Hematopoietic multipotent progenitor cell treated with erythropoietin and hydrocortisone succinate and interleukin-3 and kit ligand, for 4 days (in vitro differentiated cells): ENCODE data around the gene GTF2A1.
"Not testable (repeated sequence)": the region's sequence is repeated elsewhere in the genome, so short reads cannot be mapped to it uniquely, and the experiment has no call there.

Experiments used
- DNase-seq: peaks from one replicate; pipeline ENCODE4 v3.0.0-alpha.2; 2015

GTF2A1 gene

GRCh38 chr14:81224222-81224621, 3.5 kb upstream of the GTF2A1 start:
- no peak for DNase-seq

- not testable (repeated sequence) for DNase-seq
Measured at GRCh38 chr14:81223788-81224187, 3.0 kb upstream of the GTF2A1 start.

GRCh38 chr14:81222691-81223090, 1.9 kb upstream of the GTF2A1 start:
- no peak for DNase-seq

- no peak for DNase-seq
Measured at GRCh38 chr14:81222126-81222525, 1.4 kb upstream of the GTF2A1 start.

- DNase-seq: no peak
Measured at GRCh38 chr14:81221579-81222102, 882 bp upstream of the GTF2A1 start.

- DNase-seq: no peak
Measured at GRCh38 chr14:81220580-81220829, 254 bp downstream of the GTF2A1 start.

GRCh38 chr14:81219759-81220579, 790 bp downstream of the GTF2A1 start:
- peak; percentile 76 for DNase-seq

GRCh38 chr14:81219210-81219758, 1.5 kb downstream of the GTF2A1 start:
- peak; percentile 99 for DNase-seq

- peak; percentile 82 for DNase-seq
Measured at GRCh38 chr14:81211844-81212243, 8.9 kb downstream of the GTF2A1 start.

- DNase-seq: peak; percentile 40
Measured at GRCh38 chr14:81209167-81209836, 11.5 kb downstream of the GTF2A1 start.

- DNase-seq: peak; percentile 65
Measured at GRCh38 chr14:81208489-81208888, 12.3 kb downstream of the GTF2A1 start.

- no peak for DNase-seq
Measured at GRCh38 chr14:81206115-81206514, 14.6 kb downstream of the GTF2A1 start.

- peak; percentile 40 for DNase-seq
Measured at GRCh38 chr14:81205639-81206038, 15.1 kb downstream of the GTF2A1 start.

- peak; percentile 74 for DNase-seq
Measured at GRCh38 chr14:81200054-81200453, 20.7 kb downstream of the GTF2A1 start.

GRCh38 chr14:81199084-81199483, 21.7 kb downstream of the GTF2A1 start:
- DNase-seq: no peak

- DNase-seq: no peak
Measured at GRCh38 chr14:81198651-81199050, 22.1 kb downstream of the GTF2A1 start.

GRCh38 chr14:81193924-81194633, 26.7 kb downstream of the GTF2A1 start:
- DNase-seq: no peak

GRCh38 chr14:81192594-81192993, 28.2 kb downstream of the GTF2A1 start:
- DNase-seq: no peak

- DNase-seq: no peak
Measured at GRCh38 chr14:81187832-81188522, 32.8 kb downstream of the GTF2A1 start.

GRCh38 chr14:81179631-81180030, 41.1 kb downstream of the GTF2A1 start:
- no peak for DNase-seq

GRCh38 chr14:81178063-81178462, 42.7 kb downstream of the GTF2A1 start:
- DNase-seq: no peak

GRCh38 chr14:81177225-81177624, 43.5 kb downstream of the GTF2A1 start:
- DNase-seq: no peak

- DNase-seq: peak; percentile 75
Measured at GRCh38 chr14:81176241-81176640, 44.5 kb downstream of the GTF2A1 start.
